GM19455 (cell line): ENCODE results near the gene SMARCD1.

Experiments used
- ATAC-seq: cut with Tn5 transposase; IDR thresholded peaks from one replicate; pipeline ENCODE4 v1.9.1; 2021; ENCODE audit not compliant: unreplicated experiment

SMARCD1 gene

GRCh38 chr12:50084775-50085614 is at the start of gene SMARCD1:
Gene SMARCD1 (plus strand): TSS chr12:50085342. CDS start chr12:50085370, 28 bp downstream.
- peak; percentile 81 for ATAC-seq

DNA sequence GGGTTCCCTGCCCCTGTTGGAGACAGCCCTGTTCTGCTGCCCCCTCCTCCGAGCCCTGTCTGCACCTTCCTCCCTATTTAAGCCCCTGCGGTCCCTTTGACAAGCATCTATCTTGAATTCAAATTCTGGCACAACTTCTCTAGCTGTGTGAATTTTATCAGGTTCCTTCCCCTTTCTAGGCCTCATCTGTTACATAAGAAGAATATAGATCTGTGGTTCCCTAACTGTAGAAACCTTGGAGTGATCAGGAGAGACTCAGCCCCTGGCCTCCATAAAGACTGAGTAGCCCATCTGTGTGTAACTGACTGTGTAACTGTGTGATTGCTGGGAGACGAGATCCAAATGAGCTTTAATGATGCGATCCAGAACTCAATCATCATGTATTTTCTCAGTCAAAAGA is 46.8 kb upstream of the SMARCD1 start:
- no peak for ATAC-seq

DNA sequence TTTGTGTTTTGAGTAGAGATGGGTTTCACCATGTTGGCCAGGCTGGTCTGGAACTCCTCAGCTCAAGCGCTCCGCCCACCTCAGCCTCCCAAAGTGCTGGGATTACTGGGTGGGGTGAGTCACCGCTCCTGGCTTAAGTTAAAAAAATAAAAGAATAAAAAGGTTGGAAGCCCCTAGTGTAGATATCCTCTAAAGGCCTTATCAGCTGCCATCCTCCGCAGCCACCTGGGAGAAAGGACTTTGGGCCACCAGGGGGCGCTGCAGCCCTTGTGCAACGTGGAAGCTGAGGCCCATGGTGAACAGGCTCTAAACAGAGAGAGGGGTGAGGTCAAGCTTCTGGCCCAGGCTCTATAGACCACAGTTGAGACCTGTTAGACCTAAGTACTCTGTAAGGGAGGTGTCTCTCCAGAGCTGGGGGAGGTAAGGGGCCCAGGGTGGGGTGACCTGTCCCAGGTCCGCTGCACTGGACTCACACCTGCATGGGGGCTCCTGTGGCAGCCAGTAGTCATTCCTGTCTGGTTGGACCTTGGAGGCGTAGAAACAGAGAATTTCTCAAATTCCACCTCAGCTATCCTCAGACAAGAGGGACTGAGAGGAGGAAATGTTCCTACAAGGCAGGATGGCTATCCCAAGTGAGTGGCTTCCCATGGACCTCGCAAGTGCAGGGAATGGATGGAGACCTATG is 45.8 kb upstream of the SMARCD1 start:
- no peak for ATAC-seq

DNA sequence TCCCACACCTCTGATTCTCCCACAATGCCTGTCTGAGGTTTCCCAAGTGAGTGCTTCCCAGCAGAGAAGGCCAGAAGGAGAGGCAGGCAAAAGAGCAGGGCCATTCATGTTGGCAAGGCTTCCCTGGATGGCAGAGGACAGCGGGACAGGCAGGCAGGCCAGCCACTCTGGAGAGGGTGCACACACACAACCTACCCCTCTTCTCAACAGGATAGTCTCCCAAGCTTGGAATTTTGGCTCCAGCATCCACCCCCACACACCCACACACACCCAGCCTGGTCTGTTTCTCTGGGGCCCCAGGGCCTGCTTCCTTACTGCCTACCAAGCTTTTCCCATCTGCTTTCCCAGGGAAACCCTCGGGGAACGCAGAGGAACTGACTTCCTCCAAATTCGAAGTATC is 44.5 kb upstream of the SMARCD1 start:
- no peak for ATAC-seq

GRCh38 chr12:50041062-50041860 is 43.9 kb upstream of the SMARCD1 start:
- no peak for ATAC-seq

DNA sequence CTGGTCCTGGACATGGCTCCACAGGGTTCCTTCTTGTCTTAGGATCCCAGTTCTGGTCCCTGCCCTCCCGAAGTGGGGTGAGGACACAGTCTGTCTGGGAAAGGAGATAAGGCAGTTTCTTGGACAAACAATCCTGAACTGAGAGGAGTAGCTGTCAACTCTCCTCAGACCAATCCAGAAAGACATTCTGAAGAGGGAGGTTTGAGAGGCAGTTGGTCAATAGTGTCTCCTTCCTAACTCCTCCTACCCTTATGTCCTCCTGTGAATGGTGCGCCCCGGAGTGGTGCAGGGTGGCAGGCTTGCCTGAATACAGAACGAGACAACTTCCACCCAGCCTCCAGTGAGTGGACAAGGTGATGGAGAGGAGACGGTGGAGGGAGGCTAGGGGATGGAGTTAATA is 43.2 kb upstream of the SMARCD1 start:
- no peak for ATAC-seq

GRCh38 chr12:50042693-50043092 is 42.4 kb upstream of the SMARCD1 start:
- ATAC-seq = no peak

- no peak for ATAC-seq
Measured at GRCh38 chr12:50043308-50043707, 41.8 kb upstream of the SMARCD1 start.

- no peak for ATAC-seq
Measured at GRCh38 chr12:50043854-50044253, 41.3 kb upstream of the SMARCD1 start.

GRCh38 chr12:50047693-50048250 is 37.4 kb upstream of the SMARCD1 start:
- ATAC-seq = no peak

- ATAC-seq = no peak
Measured at GRCh38 chr12:50049254-50050118, 35.7 kb upstream of the SMARCD1 start.

GRCh38 chr12:50050119-50050385 is 35.1 kb upstream of the SMARCD1 start:
- no peak for ATAC-seq

GRCh38 chr12:50050410-50051098 is 34.6 kb upstream of the SMARCD1 start:
- ATAC-seq = no peak

GRCh38 chr12:50051101-50051806 is 33.9 kb upstream of the SMARCD1 start:
- no peak for ATAC-seq

DNA sequence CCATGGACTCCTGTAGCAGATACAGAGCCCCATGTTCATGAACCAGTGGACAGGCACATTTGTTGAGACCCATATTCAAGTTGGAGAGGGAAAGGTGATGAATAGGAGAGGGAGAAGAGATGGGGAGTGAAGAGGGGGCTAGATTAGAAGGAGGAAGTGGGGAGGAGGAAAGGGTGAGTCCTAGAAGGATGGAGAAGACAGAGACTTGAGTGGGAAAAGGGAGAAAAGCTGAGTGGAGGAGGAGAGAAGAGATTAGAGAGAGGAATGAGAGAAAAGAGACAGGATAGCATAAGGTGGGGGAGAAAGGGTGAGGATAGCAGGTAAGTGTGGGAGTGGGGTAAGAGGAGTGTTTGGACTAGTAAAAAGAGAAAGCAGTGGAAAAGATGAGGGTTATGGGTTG is 32.6 kb upstream of the SMARCD1 start:
- no peak for ATAC-seq

DNA sequence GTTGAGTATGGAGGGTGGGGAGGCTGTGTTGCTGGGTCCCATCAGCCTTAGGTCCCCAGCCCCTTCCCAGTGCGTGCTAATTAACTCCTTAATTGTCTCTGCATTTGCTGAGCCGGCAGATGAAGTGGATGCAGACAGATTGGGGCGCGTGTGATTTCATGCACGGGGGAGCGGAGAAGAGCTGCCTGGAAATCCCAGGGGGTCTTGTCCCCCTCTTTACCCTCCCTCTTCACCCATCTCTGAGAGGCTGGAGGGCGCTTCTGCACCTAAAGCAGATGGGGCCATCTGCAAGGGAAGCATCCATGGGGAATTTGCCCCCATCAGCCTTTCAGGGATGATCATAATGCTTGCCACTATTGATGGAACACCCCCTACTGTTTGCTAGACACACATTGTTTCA is 32.2 kb upstream of the SMARCD1 start:
- ATAC-seq = no peak

GRCh38 chr12:50053583-50053982 is 31.6 kb upstream of the SMARCD1 start:
- no peak for ATAC-seq

GRCh38 chr12:50055831-50056638 is 29.1 kb upstream of the SMARCD1 start:
- ATAC-seq = no peak

DNA sequence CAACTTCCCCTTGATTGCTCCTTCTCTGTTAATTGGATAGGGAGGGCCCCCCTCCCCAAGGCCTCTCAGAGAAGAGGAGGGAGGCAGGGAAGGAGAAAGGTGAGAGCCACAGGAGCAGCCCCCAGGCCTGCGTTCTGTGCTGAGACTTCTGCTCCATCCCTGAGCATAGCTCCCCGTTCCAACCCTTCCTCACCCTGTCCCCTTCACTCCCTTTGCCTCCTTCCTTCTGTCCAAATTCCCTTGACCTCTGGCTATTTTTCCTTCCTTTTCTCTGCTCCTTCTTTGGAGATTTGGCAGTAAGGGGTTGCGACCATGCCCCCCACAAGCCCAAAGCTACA is 28.5 kb upstream of the SMARCD1 start:
- no peak for ATAC-seq
